GM23338 (cell line): ENCODE measurements around the gene DACH1. TPM values are rescaled to one million over a fixed set of nuclear protein-coding genes. Genes with fewer than 3 reads are reported as not detected.

Experiments used
- ATAC-seq: fragments of 200-7000 bp; cut with Tn5 transposase; 3 replicates; pipeline ENCODE4 v1.9.1; 2020
- DNase-seq: peaks from one replicate; pipeline ENCODE4 v3.0.0-alpha.2; 2015; ENCODE audit warnings: low spot score
- H2AFZ ChIP-seq: fragments of 200-600 bp; sonication (generic); 2 replicates; pipeline ENCODE4 v1.8.0; 2016; ENCODE audit warnings: antibody characterized with exemption, mild to moderate bottlenecking, moderate library complexity
- H3F3A ChIP-seq: fragments of 200-600 bp; sonication (generic); replicated peaks from 2 replicates; pipeline ENCODE4 v1.8.0; 2017; ENCODE audit warnings: antibody characterized with exemption, mixed run types, low read depth
- H3K27ac ChIP-seq: fragments of 200-600 bp; sonication (generic); 2 replicates; pipeline ENCODE4 v1.6.1; 2016; ENCODE audit warnings: low read depth
- H3K27me3 ChIP-seq: fragments of 200-600 bp; sonication (generic); 2 replicates; pipeline ENCODE4 v1.8.0; 2016; ENCODE audit warnings: mild to moderate bottlenecking, mixed run types, moderate library complexity; ENCODE audit not compliant: insufficient read depth
- H3K36me3 ChIP-seq: fragments of 200-600 bp; sonication (generic); 2 replicates; pipeline ENCODE4 v1.8.0; 2016; ENCODE audit warnings: mild to moderate bottlenecking; ENCODE audit not compliant: insufficient read depth
- H3K4me1 ChIP-seq: fragments of 200-600 bp; sonication (generic); 2 replicates; pipeline ENCODE4 v1.8.0; 2016; ENCODE audit warnings: mild to moderate bottlenecking, moderate library complexity; ENCODE audit not compliant: insufficient read depth
- H3K4me2 ChIP-seq: fragments of 200-600 bp; sonication (generic); 2 replicates; pipeline ENCODE4 v1.7.1; 2017; ENCODE audit warnings: mixed run types
- H3K4me3 ChIP-seq: fragments of 200-600 bp; sonication (generic); 2 replicates; pipeline ENCODE4 v1.6.1; 2016; ENCODE audit warnings: mixed run types
- H3K79me2 ChIP-seq: fragments of 200-600 bp; sonication (generic); replicated peaks from 2 replicates; pipeline ENCODE4 v1.8.0; 2017; ENCODE audit warnings: mild to moderate bottlenecking; ENCODE audit not compliant: insufficient read depth
- H3K9me2 ChIP-seq: fragments of 200-600 bp; sonication (generic); 2 replicates; pipeline ENCODE4 v1.8.0; 2017; ENCODE audit not compliant: insufficient read depth
- H4K20me1 ChIP-seq: fragments of 200-600 bp; sonication (generic); replicated peaks from 2 replicates; pipeline ENCODE4 v1.8.0; 2017; ENCODE audit warnings: mild to moderate bottlenecking; ENCODE audit not compliant: insufficient read depth
- H3K27ac Mint-ChIP-seq: 2 replicates; pipeline ENCODE4 v1.8.0; 2020; ENCODE audit warnings: inconsistent platforms, mild to moderate bottlenecking, moderate library complexity, mixed read lengths
- H3K27me3 Mint-ChIP-seq: 3 replicates; pipeline ENCODE4 v1.8.0; 2022; ENCODE audit warnings: low read depth, mild to moderate bottlenecking, moderate library complexity, mixed read lengths, inconsistent platforms; ENCODE audit not compliant: insufficient read depth, poor library complexity
- H3K36me3 Mint-ChIP-seq: 3 replicates; pipeline ENCODE4 v1.8.0; 2021; ENCODE audit warnings: low read depth, mild to moderate bottlenecking, inconsistent platforms, moderate library complexity, mixed read lengths
- H3K4me1 Mint-ChIP-seq: 3 replicates; pipeline ENCODE4 v1.8.0; 2020; ENCODE audit warnings: mild to moderate bottlenecking, inconsistent platforms, mixed read lengths
- H3K4me3 Mint-ChIP-seq: 3 replicates; pipeline ENCODE4 v1.8.0; 2021; ENCODE audit warnings: moderate library complexity, mild to moderate bottlenecking, inconsistent platforms, mixed read lengths
- H3K9me3 Mint-ChIP-seq: 3 replicates; pipeline ENCODE4 v1.8.0; 2020; ENCODE audit warnings: moderate library complexity, mild to moderate bottlenecking, inconsistent platforms, mixed read lengths
- CREB1 ChIP-seq: fragments of 250-450 bp; sonication (Bioruptor Pico); IDR thresholded peaks from 2 replicates; pipeline ENCODE4 v1.5.0; 2020; ENCODE audit warnings: low read depth, mild to moderate bottlenecking, moderate library complexity
- CTCF ChIP-seq, 2 experiments: fragments of 200-600 bp in 1 of 2; sonication (generic) in 1 of 2; conservative IDR thresholded peaks; 2 replicates each; pipeline versions ENCODE4 v1.5.1 to v1.6.1; 2016 to 2017; ENCODE audit warnings: antibody characterized with exemption in 2 of 2, low read depth in 2 of 2, mild to moderate bottlenecking in 2 of 2, moderate library complexity in 1 of 2
- ETS1 ChIP-seq: IDR thresholded peaks from 2 replicates; pipeline ENCODE4 v1.6.1; 2016; ENCODE audit warnings: antibody characterized with exemption
- JUNB ChIP-seq: IDR thresholded peaks from one replicate; pipeline ENCODE4 v1.6.1; 2016; ENCODE audit warnings: antibody characterized with exemption; ENCODE audit not compliant: unreplicated experiment
- NANOG ChIP-seq: IDR thresholded peaks from 2 replicates; pipeline ENCODE4 v1.6.1; 2016; ENCODE audit warnings: antibody characterized with exemption, borderline replicate concordance
- POLR2AphosphoS5 ChIP-seq: IDR thresholded peaks from 2 replicates; pipeline ENCODE4 v1.6.1; 2016; ENCODE audit warnings: antibody characterized with exemption, low read depth
- REST ChIP-seq: IDR thresholded peaks from one replicate; pipeline ENCODE4 v1.6.1; 2018; ENCODE audit warnings: antibody characterized with exemption; ENCODE audit not compliant: unreplicated experiment
- ZNF114 ChIP-seq: fragments of 250-450 bp; sonication (Bioruptor Pico); IDR thresholded peaks from 2 replicates; pipeline ENCODE4 v1.5.0; 2020; ENCODE audit warnings: mild to moderate bottlenecking, moderate library complexity
- ZNF331 ChIP-seq: fragments of 250-450 bp; sonication (Bioruptor Pico); IDR thresholded peaks from 2 replicates; pipeline ENCODE4 v1.5.0; 2020; ENCODE audit warnings: low read depth, mild to moderate bottlenecking, moderate library complexity
- ZNF462 ChIP-seq: fragments of 250-450 bp; sonication (Bioruptor Pico); IDR thresholded peaks from 2 replicates; pipeline ENCODE4 v1.5.0; 2020; ENCODE audit warnings: mild to moderate bottlenecking, moderate library complexity
- polyA plus RNA-seq: library from polyadenylated mRNA; unstranded; fragments of >200 nt; fragmentation: Nextera tagmentation; extraction: Ambion mirVana; gene quantifications from 2 replicates; pipeline ENCODE4 v1.2.1, GENCODE V29; 2016
- total RNA-seq: library from RNA; depleted of rRNA; stranded (reverse); fragments of >200 nt; shearing (Covaris generic); gene quantifications from 2 replicates; pipeline ENCODE4 v1.2.3, GENCODE V29; 2014

DACH1 gene
- total and polyA plus RNA-seq, 2 experiments from 2014 or later, result 0.45 to 0.57 TPM

DNA sequence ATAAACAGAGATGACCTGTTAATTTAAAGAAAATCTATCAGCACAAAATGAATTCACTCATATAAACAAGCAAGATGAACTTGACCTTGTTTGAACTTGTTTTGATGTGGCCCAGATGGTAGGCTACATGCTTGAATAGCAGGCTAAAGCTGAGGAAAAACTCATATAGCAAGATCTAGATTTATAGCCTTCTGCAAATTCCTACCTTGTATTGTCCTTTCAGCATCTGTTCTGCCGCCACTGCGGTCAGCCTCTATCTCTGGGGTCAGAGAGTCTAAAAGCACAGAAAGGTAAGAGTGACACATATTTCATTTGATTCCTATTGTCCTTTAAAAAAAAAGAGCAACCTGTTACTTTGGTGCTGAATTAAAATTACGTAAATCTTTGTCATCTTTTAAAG lies 392.1 kb downstream of the DACH1 start:
- H3F3A ChIP-seq, result no peaks in the 10 kb centered on the region
- DNase-seq, result no peak
- H3K79me2 ChIP-seq, result no peaks in the 10 kb centered on the region
- H3K4me3 ChIP-seq, result no peak overlapping the region
- H3K36me3 Mint-ChIP-seq, result no peaks in the 10 kb centered on the region
- no peaks in the 10 kb centered on the region for H3K36me3 ChIP-seq
- no peaks in the 10 kb centered on the region for H3K27me3 ChIP-seq
- H3K4me2 ChIP-seq, result no peak overlapping the region
- no peaks in the 10 kb centered on the region for H3K27me3 Mint-ChIP-seq
- no peaks in the 10 kb centered on the region for H3K9me3 Mint-ChIP-seq
- H3K27ac ChIP-seq, result no peak overlapping the region
- H3K4me1 ChIP-seq, result no peaks in the 10 kb centered on the region
- no peak overlapping the region for H2AFZ ChIP-seq
- no peak for ATAC-seq
- no peaks in the 10 kb centered on the region for H3K9me2 ChIP-seq
- no peak overlapping the region for H3K4me3 Mint-ChIP-seq
- TF ChIP-seq POLR2AphosphoS5, result no peak
- no peak for TF ChIP-seq ZNF331
- no peak overlapping the region for H3K27ac Mint-ChIP-seq
- no peaks in the 10 kb centered on the region for H3K4me1 Mint-ChIP-seq
- H4K20me1 ChIP-seq, result no peaks in the 10 kb centered on the region

- Mint-ChIP-seq H3K4me3 (no peak overlapping the region), H3K9me3 (no peaks in the 10 kb centered on the region), H3K36me3 (no peaks in the 10 kb centered on the region), H3K4me1 (no peaks in the 10 kb centered on the region; the same call in 1 of the 3 replicates), H3K27me3 (no peaks in the 10 kb centered on the region), H3K27ac (no peak overlapping the region)
- Histone ChIP-seq H3K4me2 (no peak overlapping the region), H3F3A (no peaks in the 10 kb centered on the region), H3K27ac (no peak overlapping the region), H3K4me3 (no peak overlapping the region), H3K9me2 (no peaks in the 10 kb centered on the region), H3K27me3 (no peaks in the 10 kb centered on the region), H3K36me3 (no peaks in the 10 kb centered on the region), H3K79me2 (no peaks in the 10 kb centered on the region), H3K4me1 (no peaks in the 10 kb centered on the region), H4K20me1 (no peaks in the 10 kb centered on the region), H2AFZ (no peak overlapping the region)
- DNase-seq (no peak), ATAC-seq (no peak)
- no peak for TF ChIP-seq POLR2AphosphoS5
- TF ChIP-seq ETS1, result no peak
- no peak for TF ChIP-seq NANOG
- TF ChIP-seq REST, result no peak
- no peak for TF ChIP-seq CREB1 (CRISPR knock-in tag)
- TF ChIP-seq ZNF114 (CRISPR knock-in tag), result no peak
- TF ChIP-seq JUNB, result no peak
- no peak for TF ChIP-seq CTCF (conservative IDR thresholded peaks at IDR 0.05; ENCODE audit: low read depth in 2 of 2)
- no peak for TF ChIP-seq ZNF462 (CRISPR knock-in tag)
Observed at GRCh38 chr13:71469626-71470025, 397.4 kb downstream of the DACH1 start.
